GM12801 (cell line): ENCODE data around the gene CNTN4.

Experiments
- TF ChIP-seq, protein P1 (sequence below): IDR thresholded peaks from one replicate; pipeline ENCODE4 v1.5.1; 2011; ENCODE audit warnings: control low read depth; ENCODE audit not compliant: insufficient read length; ENCODE audit errors: extremely low read depth

Gene CNTN4

DNA sequence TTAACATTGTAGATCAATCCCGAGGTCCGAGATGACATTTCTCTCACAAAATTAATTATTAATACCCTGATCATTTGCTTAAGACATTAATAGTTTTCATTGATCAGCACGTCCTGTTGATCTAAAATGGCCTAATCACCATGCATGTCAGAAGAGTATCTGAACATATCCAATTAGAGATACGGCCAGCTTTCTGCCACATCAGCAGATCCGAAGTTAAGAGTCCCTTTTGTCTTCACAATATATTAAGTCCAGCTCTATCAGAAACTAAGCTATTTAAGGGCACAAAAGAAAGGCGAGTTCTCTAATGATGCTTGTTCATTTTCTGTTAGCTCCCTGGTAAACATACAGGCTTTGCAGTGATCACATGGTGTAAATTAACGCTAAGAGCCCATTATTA is 470.3 kb downstream of the CNTN4 start:
- TF ChIP-seq, protein P1, sequence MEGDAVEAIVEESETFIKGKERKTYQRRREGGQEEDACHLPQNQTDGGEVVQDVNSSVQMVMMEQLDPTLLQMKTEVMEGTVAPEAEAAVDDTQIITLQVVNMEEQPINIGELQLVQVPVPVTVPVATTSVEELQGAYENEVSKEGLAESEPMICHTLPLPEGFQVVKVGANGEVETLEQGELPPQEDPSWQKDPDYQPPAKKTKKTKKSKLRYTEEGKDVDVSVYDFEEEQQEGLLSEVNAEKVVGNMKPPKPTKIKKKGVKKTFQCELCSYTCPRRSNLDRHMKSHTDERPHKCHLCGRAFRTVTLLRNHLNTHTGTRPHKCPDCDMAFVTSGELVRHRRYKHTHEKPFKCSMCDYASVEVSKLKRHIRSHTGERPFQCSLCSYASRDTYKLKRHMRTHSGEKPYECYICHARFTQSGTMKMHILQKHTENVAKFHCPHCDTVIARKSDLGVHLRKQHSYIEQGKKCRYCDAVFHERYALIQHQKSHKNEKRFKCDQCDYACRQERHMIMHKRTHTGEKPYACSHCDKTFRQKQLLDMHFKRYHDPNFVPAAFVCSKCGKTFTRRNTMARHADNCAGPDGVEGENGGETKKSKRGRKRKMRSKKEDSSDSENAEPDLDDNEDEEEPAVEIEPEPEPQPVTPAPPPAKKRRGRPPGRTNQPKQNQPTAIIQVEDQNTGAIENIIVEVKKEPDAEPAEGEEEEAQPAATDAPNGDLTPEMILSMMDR: no peak

DNA sequence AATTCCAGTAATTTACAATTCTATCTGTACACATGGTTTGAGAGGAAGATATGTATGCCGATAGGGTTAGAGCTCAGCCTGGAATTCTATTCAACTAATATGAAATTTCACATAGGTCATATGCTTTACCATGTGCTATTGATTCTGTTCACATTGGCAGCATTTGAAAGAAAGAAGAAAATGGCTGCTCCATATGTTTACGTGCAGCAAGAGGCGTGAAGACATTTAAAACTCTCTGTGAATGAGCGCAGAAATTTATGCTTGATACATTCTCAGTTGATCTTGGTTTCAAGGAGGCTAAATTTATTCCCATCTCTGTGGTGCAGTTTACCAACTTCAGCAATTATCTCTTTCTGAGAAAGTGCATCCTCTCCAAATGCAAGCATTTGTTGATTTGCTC is 478.9 kb downstream of the CNTN4 start:
- TF ChIP-seq, protein P1: no peak

DNA sequence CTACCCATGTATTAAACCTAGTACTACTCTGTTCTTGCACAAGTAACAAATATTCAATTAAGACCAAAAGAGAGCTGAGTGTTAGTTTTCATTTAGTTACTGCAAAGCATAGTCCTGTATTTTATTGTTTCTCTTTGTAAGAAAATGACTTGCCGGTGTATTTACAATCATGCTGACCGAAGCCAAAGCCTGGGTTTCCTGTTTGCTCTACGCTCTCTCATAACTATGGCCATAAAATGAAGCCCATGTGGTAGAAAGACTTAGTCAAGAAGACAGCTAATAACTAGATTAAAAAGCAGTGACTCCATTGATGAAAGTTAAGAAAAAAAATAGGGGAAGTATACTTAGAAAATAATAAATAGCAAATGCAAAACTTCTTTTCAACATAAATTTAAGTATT is 479.9 kb downstream of the CNTN4 start:
- TF ChIP-seq, protein P1: no peak

DNA sequence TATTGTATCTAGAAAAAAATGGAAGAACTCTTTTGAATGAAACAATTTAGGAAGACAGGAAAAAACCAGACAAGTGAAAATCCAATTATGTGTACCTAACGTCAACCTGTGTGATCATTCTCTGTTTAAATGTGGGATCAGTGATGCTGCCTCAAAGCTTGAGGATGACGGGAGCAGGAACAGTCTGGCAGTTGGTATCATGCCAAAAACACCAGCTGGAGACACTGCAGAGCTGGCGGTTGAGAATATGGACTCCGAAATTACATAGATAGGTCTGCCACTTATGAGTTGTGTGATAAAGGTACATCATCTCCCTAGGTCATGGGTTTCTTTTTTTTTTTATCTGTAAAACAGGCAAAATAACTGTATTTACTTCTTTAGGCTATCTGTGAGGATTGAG is 480.5 kb downstream of the CNTN4 start:
- TF ChIP-seq, protein P1: no peak

- TF ChIP-seq, protein P1: no peak
Measured at GRCh38 chr3:2583046-2583445, 484.4 kb downstream of the CNTN4 start.

DNA sequence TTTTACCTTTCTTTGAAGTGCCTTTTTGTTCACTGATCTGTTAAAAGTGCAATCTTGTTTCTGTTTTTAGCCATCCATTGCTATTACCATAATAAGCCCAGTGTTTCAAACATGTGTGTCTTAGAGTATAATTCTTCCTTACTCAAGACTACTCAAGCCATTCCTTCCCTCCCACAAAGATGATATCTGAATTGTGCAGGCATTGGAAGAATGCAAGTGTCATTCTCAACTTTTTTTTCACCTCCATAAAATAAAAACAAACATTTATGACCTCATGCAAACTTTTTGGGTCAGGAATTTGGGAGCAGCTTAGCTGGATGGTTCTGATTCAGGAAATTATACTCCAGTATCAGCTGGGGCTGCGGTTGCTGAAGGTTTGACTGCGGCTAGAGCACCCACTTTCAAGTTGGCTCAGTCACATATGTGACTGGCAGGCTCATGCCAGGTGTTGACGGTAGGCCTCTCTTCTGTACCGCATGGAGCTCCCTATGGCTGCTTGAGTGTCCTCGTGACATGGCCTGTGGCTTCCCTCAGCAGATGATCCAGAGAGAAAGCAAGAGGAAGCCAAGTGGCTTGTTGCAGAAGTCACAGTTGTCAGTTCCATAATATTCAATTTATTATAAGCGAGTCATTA is 490.8 kb downstream of the CNTN4 start:
- TF ChIP-seq, protein P1: no peak

- TF ChIP-seq, protein P1: no peak
Measured at GRCh38 chr3:2595486-2595885, 496.8 kb downstream of the CNTN4 start.
